HepG2 (cell line): ENCODE data around the gene NMUR1. TPM values are rescaled to one million over a fixed set of nuclear protein-coding genes. Genes with fewer than 3 reads are reported as not detected.

Experiments used
- BORCS8-MEF2B ChIP-seq: sonication (generic); formaldehyde crosslinking; IDR thresholded peaks from 2 replicates; pipeline ENCODE4 v1.8.0; 2022; ENCODE audit warnings: mild to moderate bottlenecking, missing genetic modification reagents
- HOXA3 ChIP-seq: sonication (generic); formaldehyde crosslinking; IDR thresholded peaks from 2 replicates; pipeline ENCODE4 v1.5.0; 2020; ENCODE audit warnings: missing genetic modification reagents
- MED13 ChIP-seq: sonication (generic); formaldehyde crosslinking; IDR thresholded peaks from 2 replicates; pipeline ENCODE4 v1.5.0; 2020; ENCODE audit warnings: missing genetic modification reagents
- NFAT5 ChIP-seq: sonication (generic); formaldehyde crosslinking; IDR thresholded peaks from 2 replicates; pipeline ENCODE4 v1.4.0; 2020; ENCODE audit warnings: missing genetic modification reagents
- POLR2AphosphoS5 ChIP-seq: IDR thresholded peaks from 2 replicates; pipeline ENCODE4 v1.6.1; 2012; ENCODE audit warnings: low read depth, low read length
- POLR2G ChIP-seq: fragments of 200-400 bp; formaldehyde crosslinking; IDR thresholded peaks from 2 replicates; pipeline ENCODE4 v1.6.1; 2018; ENCODE audit warnings: mild to moderate bottlenecking, low read depth, low read length, moderate library complexity
- RBFOX2 ChIP-seq: fragments of 200-400 bp; formaldehyde crosslinking; IDR thresholded peaks from 2 replicates; pipeline ENCODE4 v1.6.1; 2017; ENCODE audit warnings: low read depth, mild to moderate bottlenecking, low read length
- TCF12 ChIP-seq, 2 experiments: fragments of 450-650 bp in 1 of 2; sonication (generic) in 1 of 2; formaldehyde crosslinking in 1 of 2; IDR thresholded peaks; 2 replicates each; pipeline versions ENCODE4 v1.6.1 to v1.8.0; 2017 to 2022; ENCODE audit warnings: antibody characterized with exemption in 1 of 2, mild to moderate bottlenecking in 1 of 2, missing genetic modification reagents in 1 of 2, moderate library complexity in 1 of 2
- TCF7L2 ChIP-seq: IDR thresholded peaks from 2 replicates; pipeline ENCODE4 v1.6.1; 2011; ENCODE audit warnings: mild to moderate bottlenecking, low read depth, low read length, moderate library complexity
- ZSCAN30 ChIP-seq: sonication (generic); formaldehyde crosslinking; IDR thresholded peaks from 2 replicates; pipeline ENCODE4 v1.5.0; 2020; ENCODE audit warnings: mild to moderate bottlenecking, missing genetic modification reagents
- polyA plus RNA-seq, 8 experiments: library from polyadenylated mRNA; depleted of rRNA in 3 of 8; stranded (reverse) in 7 of 8; unstranded in 1 of 8; fragments of >200 nt; fragmentation: Illumina TruSeq in 4 of 8; extraction: Trizol in 4 of 8; gene quantifications; 2 replicates each; pipeline versions ENCODE4 v1.2.1 to v1.2.3, GENCODE V29; 2011 to 2016; ENCODE audit warnings: low read depth in 4 of 8, missing spikeins in 1 of 8, mixed read lengths in 1 of 8; ENCODE audit not compliant: insufficient read depth in 1 of 8
- total RNA-seq, 5 experiments: library from RNA; depleted of rRNA; stranded (reverse); fragments of >200 nt; fragmentation: Illumina TruSeq; extraction: Trizol; gene quantifications; 2 replicates each; pipeline ENCODE4 v1.2.3, GENCODE V29; 2016; ENCODE audit warnings: low read depth in 1 of 5
- TF ChIP-seq, protein P1 (sequence below): sonication (generic); formaldehyde crosslinking; IDR thresholded peaks from 2 replicates; pipeline ENCODE4 v1.4.0; 2020; ENCODE audit warnings: missing genetic modification reagents
- TF ChIP-seq, protein P2 (sequence below): sonication (generic); formaldehyde crosslinking; IDR thresholded peaks from 2 replicates; pipeline ENCODE4 v1.4.0; 2020; ENCODE audit warnings: missing genetic modification reagents
- TF ChIP-seq, protein P3 (sequence below): sonication (generic); formaldehyde crosslinking; IDR thresholded peaks from 2 replicates; pipeline ENCODE4 v1.8.0; 2022; ENCODE audit warnings: low read depth, missing genetic modification reagents
- TF ChIP-seq, protein P4 (sequence below): sonication (generic); formaldehyde crosslinking; conservative IDR thresholded peaks from 2 replicates; pipeline ENCODE4 v1.8.0; 2022; ENCODE audit warnings: missing genetic modification reagents

NMUR1 gene
- total and polyA plus RNA-seq, 2 of the 13 experiments (the other 11 are each of a cell fraction or from before 2014, with no cell fraction given): not detected

DNA sequence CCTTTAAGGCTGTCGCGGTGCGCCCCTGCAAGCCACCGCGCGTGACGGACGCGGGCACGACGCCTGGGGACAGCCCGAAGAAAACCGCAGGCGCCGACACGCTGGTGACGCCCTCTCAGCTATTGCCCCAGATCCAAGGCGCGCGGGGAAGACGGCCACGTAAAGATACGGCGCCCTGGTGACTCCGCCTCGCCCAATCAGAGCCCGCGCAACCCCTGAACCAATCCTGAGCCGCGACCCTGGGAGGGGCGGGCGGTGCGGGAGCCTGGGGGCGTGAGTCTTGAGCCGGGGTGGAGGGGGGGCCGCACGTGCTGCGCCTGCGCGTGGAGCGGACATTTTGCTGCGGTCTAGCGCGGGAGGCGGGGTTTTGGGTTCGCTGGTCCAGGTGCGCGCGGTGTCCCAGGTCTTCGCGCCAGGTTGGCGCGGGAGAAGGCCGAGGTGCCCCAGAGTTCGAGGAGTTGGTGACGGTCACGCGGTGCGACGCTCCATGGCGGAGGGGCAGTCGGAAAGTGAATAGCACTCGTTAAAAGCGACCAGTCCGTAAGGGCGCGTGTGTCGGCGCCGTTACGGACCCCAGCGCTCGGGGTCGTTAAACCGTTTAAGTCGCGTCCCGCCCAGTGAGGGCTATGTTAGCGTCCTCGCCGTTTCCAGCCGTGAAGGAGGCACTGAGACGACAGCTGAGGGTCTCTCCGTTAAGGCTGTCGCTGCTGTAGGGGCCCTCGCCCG is 15.9 kb downstream of the NMUR1 start (continued):
- TF ChIP-seq, protein P1, sequence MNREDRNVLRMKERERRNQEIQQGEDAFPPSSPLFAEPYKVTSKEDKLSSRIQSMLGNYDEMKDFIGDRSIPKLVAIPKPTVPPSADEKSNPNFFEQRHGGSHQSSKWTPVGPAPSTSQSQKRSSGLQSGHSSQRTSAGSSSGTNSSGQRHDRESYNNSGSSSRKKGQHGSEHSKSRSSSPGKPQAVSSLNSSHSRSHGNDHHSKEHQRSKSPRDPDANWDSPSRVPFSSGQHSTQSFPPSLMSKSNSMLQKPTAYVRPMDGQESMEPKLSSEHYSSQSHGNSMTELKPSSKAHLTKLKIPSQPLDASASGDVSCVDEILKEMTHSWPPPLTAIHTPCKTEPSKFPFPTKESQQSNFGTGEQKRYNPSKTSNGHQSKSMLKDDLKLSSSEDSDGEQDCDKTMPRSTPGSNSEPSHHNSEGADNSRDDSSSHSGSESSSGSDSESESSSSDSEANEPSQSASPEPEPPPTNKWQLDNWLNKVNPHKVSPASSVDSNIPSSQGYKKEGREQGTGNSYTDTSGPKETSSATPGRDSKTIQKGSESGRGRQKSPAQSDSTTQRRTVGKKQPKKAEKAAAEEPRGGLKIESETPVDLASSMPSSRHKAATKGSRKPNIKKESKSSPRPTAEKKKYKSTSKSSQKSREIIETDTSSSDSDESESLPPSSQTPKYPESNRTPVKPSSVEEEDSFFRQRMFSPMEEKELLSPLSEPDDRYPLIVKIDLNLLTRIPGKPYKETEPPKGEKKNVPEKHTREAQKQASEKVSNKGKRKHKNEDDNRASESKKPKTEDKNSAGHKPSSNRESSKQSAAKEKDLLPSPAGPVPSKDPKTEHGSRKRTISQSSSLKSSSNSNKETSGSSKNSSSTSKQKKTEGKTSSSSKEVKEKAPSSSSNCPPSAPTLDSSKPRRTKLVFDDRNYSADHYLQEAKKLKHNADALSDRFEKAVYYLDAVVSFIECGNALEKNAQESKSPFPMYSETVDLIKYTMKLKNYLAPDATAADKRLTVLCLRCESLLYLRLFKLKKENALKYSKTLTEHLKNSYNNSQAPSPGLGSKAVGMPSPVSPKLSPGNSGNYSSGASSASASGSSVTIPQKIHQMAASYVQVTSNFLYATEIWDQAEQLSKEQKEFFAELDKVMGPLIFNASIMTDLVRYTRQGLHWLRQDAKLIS (CRISPR knock-in tag): no peak
- TF ChIP-seq TCF7L2 (no peak), TCF12 (IDR thresholded peaks at IDR 0.05) (no peak), TCF12 (CRISPR knock-in tag; IDR thresholded peaks at IDR 0.05) (no peak), RBFOX2 (peak; percentile 67), BORCS8-MEF2B (CRISPR knock-in tag) (peak; percentile 78), POLR2AphosphoS5 (peak; percentile 26; the same call in 1 of the 2 replicates), HOXA3 (CRISPR knock-in tag) (peak; percentile 66; the same call in 1 of the 2 replicates), MED13 (no peak), POLR2G (peak; percentile 52; the same call in 1 of the 2 replicates), NFAT5 (CRISPR knock-in tag) (0 out of 2 replicates have a peak, but pooled peaks have one; percentile 52), ZSCAN30 (CRISPR knock-in tag) (no peak)
- TF ChIP-seq, protein P2, sequence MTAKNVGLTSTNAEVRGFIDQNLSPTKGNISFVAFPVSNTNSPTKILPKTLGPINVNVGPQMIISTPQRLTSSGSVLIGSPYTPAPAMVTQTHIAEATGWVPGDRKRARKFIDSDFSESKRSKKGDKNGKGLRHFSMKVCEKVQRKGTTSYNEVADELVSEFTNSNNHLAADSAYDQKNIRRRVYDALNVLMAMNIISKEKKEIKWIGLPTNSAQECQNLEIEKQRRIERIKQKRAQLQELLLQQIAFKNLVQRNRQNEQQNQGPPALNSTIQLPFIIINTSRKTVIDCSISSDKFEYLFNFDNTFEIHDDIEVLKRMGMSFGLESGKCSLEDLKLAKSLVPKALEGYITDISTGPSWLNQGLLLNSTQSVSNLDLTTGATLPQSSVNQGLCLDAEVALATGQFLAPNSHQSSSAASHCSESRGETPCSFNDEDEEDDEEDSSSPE (CRISPR knock-in tag): peak; percentile 38; the same call in 1 of the 2 replicates
- TF ChIP-seq, protein P3, sequence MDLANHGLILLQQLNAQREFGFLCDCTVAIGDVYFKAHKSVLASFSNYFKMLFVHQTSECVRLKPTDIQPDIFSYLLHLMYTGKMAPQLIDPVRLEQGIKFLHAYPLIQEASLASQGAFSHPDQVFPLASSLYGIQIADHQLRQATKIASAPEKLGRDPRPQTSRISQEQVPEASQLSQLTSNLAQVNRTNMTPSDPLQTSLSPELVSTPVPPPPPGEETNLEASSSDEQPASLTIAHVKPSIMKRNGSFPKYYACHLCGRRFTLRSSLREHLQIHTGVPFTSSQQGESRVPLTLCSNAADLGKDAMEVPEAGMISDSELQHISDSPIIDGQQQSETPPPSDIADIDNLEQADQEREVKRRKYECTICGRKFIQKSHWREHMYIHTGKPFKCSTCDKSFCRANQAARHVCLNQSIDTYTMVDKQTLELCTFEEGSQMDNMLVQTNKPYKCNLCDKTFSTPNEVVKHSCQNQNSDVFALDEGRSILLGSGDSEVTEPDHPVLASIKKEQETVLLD: no peak
- TF ChIP-seq, protein P4, sequence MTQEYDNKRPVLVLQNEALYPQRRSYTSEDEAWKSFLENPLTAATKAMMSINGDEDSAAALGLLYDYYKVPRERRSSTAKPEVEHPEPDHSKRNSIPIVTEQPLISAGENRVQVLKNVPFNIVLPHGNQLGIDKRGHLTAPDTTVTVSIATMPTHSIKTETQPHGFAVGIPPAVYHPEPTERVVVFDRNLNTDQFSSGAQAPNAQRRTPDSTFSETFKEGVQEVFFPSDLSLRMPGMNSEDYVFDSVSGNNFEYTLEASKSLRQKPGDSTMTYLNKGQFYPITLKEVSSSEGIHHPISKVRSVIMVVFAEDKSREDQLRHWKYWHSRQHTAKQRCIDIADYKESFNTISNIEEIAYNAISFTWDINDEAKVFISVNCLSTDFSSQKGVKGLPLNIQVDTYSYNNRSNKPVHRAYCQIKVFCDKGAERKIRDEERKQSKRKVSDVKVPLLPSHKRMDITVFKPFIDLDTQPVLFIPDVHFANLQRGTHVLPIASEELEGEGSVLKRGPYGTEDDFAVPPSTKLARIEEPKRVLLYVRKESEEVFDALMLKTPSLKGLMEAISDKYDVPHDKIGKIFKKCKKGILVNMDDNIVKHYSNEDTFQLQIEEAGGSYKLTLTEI: no peak
